GM12878 (cell line): ENCODE measurements around the gene HIVEP1. TPM values are rescaled to one million over a fixed set of nuclear protein-coding genes. Genes with fewer than 3 reads are reported as not detected.
A peak's percentile ranks its signal among the peaks of the same experiment; 100 is the strongest.

Experiments used
- ATAC-seq: fragments of 200-7000 bp; cut with Tn5 transposase; 3 replicates; pipeline ENCODE4 v1.9.1; 2020; ENCODE audit warnings: mild to moderate bottlenecking, moderate library complexity
- BruUV-seq: library from RNA; stranded (reverse); fragments of 400-500 nt; replicated peaks from 2 replicates; lab custom pipeline; 2021; lab: Mats Ljungman, UMichigan
- CTCF ChIA-PET: fragments of 300-600 bp; sonication (Branson Sonifier 250); formaldehyde crosslinking; extraction: SDS; loops from one replicate; lab custom pipeline; 2021; ENCODE audit warnings: inconsistent platforms; lab: Yijun Ruan, JAX
- POLR2A ChIA-PET: fragments of 350-600 bp; formaldehyde crosslinking; extraction: SDS; loops from one replicate; lab custom pipeline; 2021; ENCODE audit warnings: inconsistent platforms; lab: Charles Lee
- RAD21 ChIA-PET: fragments of 300-600 bp; sonication (Branson Sonifier 250); formaldehyde crosslinking; loops from one replicate; lab custom pipeline; 2023; ENCODE audit warnings: antibody characterized with exemption; ENCODE audit not compliant: unreplicated experiment; lab: Charles Lee
- SMC1A ChIA-PET: fragments of 300-600 bp; sonication (Branson Sonifier 250); formaldehyde crosslinking; loops from one replicate; lab custom pipeline; 2023; ENCODE audit not compliant: unreplicated experiment, uncharacterized antibody; lab: Charles Lee
- DNase-seq: peaks from one replicate; pipeline ENCODE4 v3.0.0-alpha.2; 2011; ENCODE audit warnings: low read depth, low spot score
- FAIRE-seq: peaks from 3 replicates; lab custom pipeline; 2011; peaks lifted over from hg19 to GRCh38; lab: Jason Lieb, UNC
- H2AFZ ChIP-seq: 2 replicates; pipeline ENCODE4 v1.6.0; 2011; ENCODE audit warnings: low read depth, low read length, control low read depth; ENCODE audit not compliant: control insufficient read depth
- H3K27ac ChIP-seq: 2 replicates; pipeline ENCODE4 v1.5.1; 2011; ENCODE audit warnings: control low read depth; ENCODE audit not compliant: control insufficient read depth, insufficient read depth
- H3K27me3 ChIP-seq, 2 experiments: replicated peaks in 1 of 2; 2 replicates each; pipeline versions ENCODE4 v1.6.0 to v1.6.1; 2011; ENCODE audit warnings: low read length in 1 of 2; ENCODE audit not compliant: control insufficient read depth in 2 of 2, insufficient read depth in 2 of 2
- H3K36me3 ChIP-seq, 2 experiments: 2 replicates each; pipeline ENCODE4 v1.5.1; 2011; ENCODE audit warnings: low read length in 1 of 2; ENCODE audit not compliant: control insufficient read depth in 2 of 2, insufficient read depth in 2 of 2
- H3K4me1 ChIP-seq: 2 replicates; pipeline ENCODE4 v1.6.1; 2011; ENCODE audit warnings: mild to moderate bottlenecking, low read length, moderate library complexity, mixed read lengths; ENCODE audit not compliant: control insufficient read depth, insufficient read depth
- H3K4me2 ChIP-seq: 2 replicates; pipeline ENCODE4 v1.6.0; 2011; ENCODE audit warnings: control low read depth; ENCODE audit not compliant: control insufficient read depth, insufficient read depth
- H3K4me3 ChIP-seq: fragments of 200-600 bp; sonication (generic); 2 replicates; pipeline ENCODE4 v1.5.1; 2016
- H3K79me2 ChIP-seq: 2 replicates; pipeline ENCODE4 v1.6.0; 2011; ENCODE audit warnings: low read length; ENCODE audit not compliant: control insufficient read depth, insufficient read depth
- H3K9ac ChIP-seq: 2 replicates; pipeline ENCODE4 v1.8.0; 2011; ENCODE audit warnings: low read length, control low read depth, mixed read lengths; ENCODE audit not compliant: control insufficient read depth, insufficient read depth
- H3K9me3 ChIP-seq: replicated peaks from 3 replicates; pipeline ENCODE4 v1.5.1; 2011; ENCODE audit warnings: mild to moderate bottlenecking, low read length; ENCODE audit not compliant: control insufficient read depth, insufficient read depth
- H4K20me1 ChIP-seq: 2 replicates; pipeline ENCODE4 v1.6.0; 2011; ENCODE audit not compliant: control insufficient read depth, insufficient read depth
- CBX5 ChIP-seq: sonication (generic); IDR thresholded peaks from 2 replicates; pipeline ENCODE4 v1.6.1; 2016; ENCODE audit warnings: low read depth, moderate library complexity, mild to moderate bottlenecking, inconsistent platforms
- CUX1 ChIP-seq: IDR thresholded peaks from 2 replicates; pipeline ENCODE4 v1.6.1; 2012; ENCODE audit warnings: improper control_type of control experiment, low read depth, low read length; ENCODE audit not compliant: insufficient replicate concordance
- DPF2 ChIP-seq: fragments of 450-650 bp; IDR thresholded peaks from 2 replicates; pipeline ENCODE4 v1.6.1; 2017; ENCODE audit warnings: mild to moderate bottlenecking
- NR2C1 ChIP-seq: fragments of 450-650 bp; IDR thresholded peaks from 2 replicates; pipeline ENCODE4 v1.6.1; 2017; ENCODE audit warnings: antibody characterized with exemption, mild to moderate bottlenecking, moderate library complexity
- RCOR1 ChIP-seq: conservative IDR thresholded peaks from 2 replicates; pipeline ENCODE4 v1.6.1; 2012; ENCODE audit warnings: low read depth, low read length, improper control_type of control experiment
- RUNX3 ChIP-seq: IDR thresholded peaks from 2 replicates; pipeline ENCODE4 v1.6.1; 2012; ENCODE audit warnings: low read length, inconsistent platforms
- SIX5 ChIP-seq: IDR thresholded peaks from 2 replicates; pipeline ENCODE4 v1.6.1; 2011; ENCODE audit warnings: mild to moderate bottlenecking, low read depth, low read length, moderate library complexity; ENCODE audit not compliant: severe bottlenecking
- SP1 ChIP-seq: IDR thresholded peaks from one replicate; pipeline ENCODE4 v1.6.1; 2011; ENCODE audit warnings: low read depth, low read length
- TCF7 ChIP-seq: IDR thresholded peaks from 2 replicates; pipeline ENCODE4 v1.6.1; 2014; ENCODE audit warnings: antibody characterized with exemption, borderline replicate concordance
- ZNF207 ChIP-seq: fragments of 450-650 bp; IDR thresholded peaks from 2 replicates; pipeline ENCODE4 v1.6.1; 2014; ENCODE audit warnings: antibody characterized with exemption, mild to moderate bottlenecking, borderline replicate concordance
- ZSCAN29 ChIP-seq: fragments of 450-650 bp; IDR thresholded peaks from 2 replicates; pipeline ENCODE4 v1.6.1; 2017; ENCODE audit warnings: mild to moderate bottlenecking, moderate library complexity
- WGBS: methylation state at CpG from one replicate; pipeline ENCODE4 v1.1.6; 2016; ENCODE audit warnings: low lambda C conversion rate; ENCODE audit not compliant: insufficient replicate concordance, insufficient coverage; ENCODE audit errors: missing lambda C conversion rate; 5-methylcytosine and 5-hydroxymethylcytosine counted together
- in situ Hi-C: fragments of 300-500 bp; cut with MboI; formaldehyde crosslinking; loops from 9 replicates; pipeline ENCODE4 v1.14.3; 2018; ENCODE audit warnings: mixed read lengths
- intact Hi-C: fragments of 100-400 bp; cut with micrococcal nuclease; formaldehyde crosslinking; loops from one replicate; pipeline ENCODE4 v1.14.2; 2022; ENCODE audit not compliant: unreplicated experiment
- polyA plus RNA-seq, 11 experiments: library from polyadenylated mRNA; depleted of rRNA in 4 of 11; unstranded in 6 of 11; stranded (reverse) in 5 of 11; fragments of >200 nt; fragmentation: Nextera tagmentation in 4 of 11; fragmentation: Illumina TruSeq in 1 of 11; extraction: Ambion mirVana in 4 of 11; extraction: Trizol in 1 of 11; gene quantifications; 1 replicate in 1 of 11; 2 replicates in 10 of 11; pipeline versions ENCODE4 v1.2.1 to v1.2.3, GENCODE V29; 2011 to 2016; ENCODE audit warnings: inconsistent platforms in 2 of 11, missing spikeins in 2 of 11, low read depth in 1 of 11
- total RNA-seq, 4 experiments: library from RNA; depleted of rRNA in 3 of 4; stranded (reverse); fragments of >200 nt in 3 of 4; fragmentation: Illumina TruSeq in 1 of 4; extraction: Trizol in 1 of 4; gene quantifications; 2 replicates each; pipeline versions ENCODE4 v1.2.1 to v1.2.3, GENCODE V29; 2013 to 2021

The HIVEP1 gene
- total and polyA plus RNA-seq, 10 of the 15 experiments (the other 5 are each of a cell fraction or from before 2014, with no cell fraction given): 4.3 to 37.5 (median 21.6) TPM

- TF ChIP-seq RUNX3 (no peak), TCF7 (no peak), ZNF207 (no peak), NR2C1 (0 out of 2 replicates have a peak, but pooled peaks have one; percentile 8), RCOR1 (no peak)
- H3K4me2 ChIP-seq: no peak overlapping the region
- ChIA-PET CTCF (interaction anchor here (0.8 to 1.2 kb wide), 4 partner anchors 9 to 373 kb away, joined by 3 to 5 read pairs (median 3); no protein-coding TSS in a partner anchor), POLR2A (no interaction called here), RAD21 (interaction anchor here (1.2 kb wide), 1 partner anchor 14 kb away, joined by 4 read pairs; no protein-coding TSS in a partner anchor), SMC1A (interaction anchor here (0.7 to 2.0 kb wide), 7 partner anchors 8 to 62 kb away, joined by 3 to 9 read pairs (median 3); no protein-coding TSS in a partner anchor)
- ATAC-seq: no peak
- BruUV-seq: no TSS peak
- peaks cover 3 to 18% of the 10 kb centered on the region in 2 experiments; a peak in 3 of 4 replicates for H3K36me3 ChIP-seq
- intact Hi-C loops (no loop called here), in situ Hi-C loops (no loop called here)
- no peak overlapping the region for H3K9ac ChIP-seq
- H3K4me1 ChIP-seq: peaks cover 7% of the 10 kb centered on the region; the same call in 1 of the 2 replicates
- H3K9me3 ChIP-seq: peaks cover 27% of the 10 kb centered on the region
- no peak overlapping the region for H3K4me3 ChIP-seq
- FAIRE-seq: no peak
- no peak for DNase-seq
- no peaks in the 10 kb centered on the region for H4K20me1 ChIP-seq
- peaks cover 91% of the 10 kb centered on the region for H3K79me2 ChIP-seq
- no peaks in the 10 kb centered on the region for H3K27me3 ChIP-seq
- WGBS: 100% methylated on average over 4 of the region's 4 CpGs
- no peak overlapping the region for H2AFZ ChIP-seq
- H3K27ac ChIP-seq: no peak overlapping the region
Observed at GRCh38 chr6:12028213-12028612, 16.1 kb downstream of the HIVEP1 start.

GRCh38 chr6:12029979-12030737 lies 18.0 kb downstream of the HIVEP1 start:
- no TSS peak for BruUV-seq
- H2AFZ ChIP-seq: no peak overlapping the region
- intact Hi-C loops: no loop called here
- ATAC-seq (no peak), DNase-seq (no peak), FAIRE-seq (no peak)
- H3K4me3 ChIP-seq: no peak overlapping the region
- 90% methylated on average over 4 of the region's 4 CpGs for WGBS
- peaks cover 27% of the 10 kb centered on the region for H3K9me3 ChIP-seq
- ChIA-PET SMC1A (interaction anchor here (0.8 to 1.6 kb wide), 6 partner anchors 9 to 1010 kb away, joined by 3 to 6 read pairs (median 4); no protein-coding TSS in a partner anchor), CTCF (interaction anchor here (1.3 kb wide), 1 partner anchor 17 kb away, joined by 5 read pairs; no protein-coding TSS in a partner anchor), POLR2A (interaction anchor here (2.1 kb wide), 1 partner anchor 12 kb away, joined by 9 read pairs; no protein-coding TSS in a partner anchor), RAD21 (interaction anchor here (0.7 to 1.1 kb wide), 3 partner anchors 17 to 374 kb away, joined by 3 read pairs; no protein-coding TSS in a partner anchor)
- peaks cover 7% of the 10 kb centered on the region; the same call in 1 of the 2 replicates for H3K4me1 ChIP-seq
- no peaks in the 10 kb centered on the region for H3K27me3 ChIP-seq
- H4K20me1 ChIP-seq: no peaks in the 10 kb centered on the region
- H3K9ac ChIP-seq: no peak overlapping the region
- in situ Hi-C loops: no loop called here
- peaks cover 1 to 16% of the 10 kb centered on the region in 2 experiments; a peak in 2 of 4 replicates for H3K36me3 ChIP-seq
- H3K79me2 ChIP-seq: peaks cover 92% of the 10 kb centered on the region
- H3K4me2 ChIP-seq: no peak overlapping the region; the same call in 1 of the 2 replicates
- H3K27ac ChIP-seq: no peak overlapping the region
- no peak for TF ChIP-seq SP1
- TF ChIP-seq CBX5: 0 out of 2 replicates have a peak, but pooled peaks have one; percentile 16
- TF ChIP-seq ZSCAN29: no peak
- no peak for TF ChIP-seq CUX1
- TF ChIP-seq SIX5: no peak
- no peak for TF ChIP-seq DPF2
